GM19023 (cell line): ENCODE measurements around the gene SLC66A1.

Source experiments
- ATAC-seq: cut with Tn5 transposase; IDR thresholded peaks from one replicate; pipeline ENCODE4 v1.9.1; 2021; ENCODE audit warnings: mild to moderate bottlenecking, moderate library complexity; ENCODE audit not compliant: unreplicated experiment

The SLC66A1 gene

GRCh38 chr1:19375631-19376400 lies 63.7 kb downstream of the SLC66A1 start:
- ATAC-seq = no peak

GRCh38 chr1:19376428-19377372 lies 64.6 kb downstream of the SLC66A1 start:
- ATAC-seq = no peak

- no peak for ATAC-seq
Observed at GRCh38 chr1:19377812-19378718, 65.9 kb downstream of the SLC66A1 start.
